HepG2 (cell line): ENCODE data around the gene ERCC6. TPM values are rescaled to one million over a fixed set of nuclear protein-coding genes. Genes with fewer than 3 reads are reported as not detected.

Source experiments
- ATAC-seq: fragments of 200-7000 bp; cut with Tn5 transposase; 3 replicates; pipeline ENCODE4 v1.9.1; 2020; ENCODE audit warnings: mild to moderate bottlenecking, moderate library complexity
- BruUV-seq: library from RNA; stranded (reverse); fragments of 400-500 nt; replicated peaks from 2 replicates; lab custom pipeline; 2021; lab: Mats Ljungman, UMichigan
- CTCF ChIA-PET: fragments of 300-600 bp; formaldehyde crosslinking; extraction: SDS; loops from one replicate; lab custom pipeline; 2021; ENCODE audit warnings: low total read pairs, inconsistent platforms, low intra/inter-chr PET ratio; lab: Yijun Ruan, JAX
- POLR2A ChIA-PET: fragments of 350-600 bp; sonication (Branson Sonifier 250); formaldehyde crosslinking; loops from one replicate; lab custom pipeline; 2020; ENCODE audit warnings: antibody characterized with exemption, inconsistent platforms; lab: Yijun Ruan, JAX
- DNase-seq: peaks from one replicate; pipeline ENCODE4 v3.0.0-alpha.2; 2015; ENCODE audit warnings: low spot score
- FAIRE-seq: peaks from 3 replicates; lab custom pipeline; 2011; peaks lifted over from hg19 to GRCh38; lab: Jason Lieb, UNC
- H2AFZ ChIP-seq: one replicate; pipeline ENCODE4 v1.6.1; 2011; ENCODE audit warnings: low read length, inconsistent platforms
- H3K27ac ChIP-seq: fragments of 300-600 bp; 3 replicates; pipeline ENCODE4 v1.8.0; 2011; ENCODE audit warnings: mixed run types, mild to moderate bottlenecking, mixed read lengths, low read length, inconsistent platforms; ENCODE audit not compliant: insufficient read depth; ENCODE audit errors: extremely low read length
- H3K27me3 ChIP-seq, 2 experiments: fragments of 200-600 bp in 1 of 2; 2 replicates in 1 of 2; 3 replicates in 1 of 2; pipeline versions ENCODE4 v1.6.0 to v1.8.0; 2011; ENCODE audit warnings: low read length in 2 of 2, mild to moderate bottlenecking in 2 of 2, moderate library complexity in 2 of 2, inconsistent platforms in 1 of 2; ENCODE audit not compliant: insufficient read depth in 2 of 2, control insufficient read depth in 1 of 2
- H3K36me3 ChIP-seq, 2 experiments: fragments of 200-600 bp in 1 of 2; replicated peaks in 1 of 2; 2 replicates in 1 of 2; 3 replicates in 1 of 2; pipeline versions ENCODE4 v1.5.1 to v1.8.0; 2011; ENCODE audit warnings: low read length in 2 of 2, inconsistent platforms in 1 of 2; ENCODE audit not compliant: insufficient read depth in 2 of 2, control insufficient read depth in 1 of 2
- H3K4me1 ChIP-seq: 2 replicates; pipeline ENCODE4 v1.5.1; 2012; ENCODE audit warnings: low read length, inconsistent platforms; ENCODE audit not compliant: insufficient read depth
- H3K4me2 ChIP-seq: 2 replicates; pipeline ENCODE4 v1.6.0; 2011; ENCODE audit warnings: low read depth, low read length, inconsistent platforms
- H3K4me3 ChIP-seq, 3 experiments: fragments of 200-600 bp in 1 of 3; sonication (generic), shearing (Covaris generic) in 1 of 3; replicated peaks in 1 of 3; 2 replicates each; pipeline ENCODE4 v1.5.1; 2011 to 2016; ENCODE audit warnings: low read length in 3 of 3, inconsistent platforms in 2 of 3, low read depth in 2 of 3, mild to moderate bottlenecking in 2 of 3, control low read depth in 1 of 3, mixed read lengths in 1 of 3; ENCODE audit not compliant: insufficient read depth in 1 of 3
- H3K79me2 ChIP-seq: one replicate; pipeline ENCODE4 v1.6.1; 2011; ENCODE audit warnings: low read length, inconsistent platforms; ENCODE audit not compliant: insufficient read depth
- H3K9ac ChIP-seq: 2 replicates; pipeline ENCODE4 v1.6.0; 2011; ENCODE audit warnings: mild to moderate bottlenecking, low read depth, low read length, inconsistent platforms; ENCODE audit not compliant: insufficient read depth
- H3K9me3 ChIP-seq: 2 replicates; pipeline ENCODE4 v1.5.1; 2012; ENCODE audit warnings: mild to moderate bottlenecking, low read length
- H4K20me1 ChIP-seq: 2 replicates; pipeline ENCODE4 v1.6.0; 2011; ENCODE audit warnings: inconsistent platforms, mild to moderate bottlenecking, low read length, moderate library complexity; ENCODE audit not compliant: insufficient read depth
- FOXA3 ChIP-seq: IDR thresholded peaks from 2 replicates; pipeline ENCODE4 v1.6.1; 2016; ENCODE audit warnings: missing genetic modification reagents, missing compliant biosample characterization
- KDM3A ChIP-seq: IDR thresholded peaks from 2 replicates; pipeline ENCODE4 v1.6.1; 2018; ENCODE audit warnings: low read depth, missing compliant biosample characterization
- KLF6 ChIP-seq: IDR thresholded peaks from 2 replicates; pipeline ENCODE4 v1.8.0; 2016; ENCODE audit warnings: missing biosample characterization, missing genetic modification reagents
- MIER2 ChIP-seq: IDR thresholded peaks from 2 replicates; pipeline ENCODE4 v1.6.1; 2016; ENCODE audit warnings: missing biosample characterization, missing genetic modification reagents
- SRSF9 ChIP-seq: fragments of 200-400 bp; formaldehyde crosslinking; IDR thresholded peaks from 2 replicates; pipeline ENCODE4 v1.6.1; 2018; ENCODE audit warnings: borderline replicate concordance, mild to moderate bottlenecking, low read depth, low read length; ENCODE audit not compliant: insufficient read depth, poor library complexity, severe bottlenecking
- TARDBP ChIP-seq: sonication (generic); formaldehyde crosslinking; IDR thresholded peaks from 2 replicates; pipeline ENCODE4 v1.8.0; 2022; ENCODE audit warnings: mild to moderate bottlenecking, missing genetic modification reagents
- TGIF2 ChIP-seq: IDR thresholded peaks from 2 replicates; pipeline ENCODE4 v1.6.1; 2016; ENCODE audit warnings: control low read depth, missing compliant biosample characterization
- XRCC5 ChIP-seq: fragments of 200-400 bp; formaldehyde crosslinking; optimal IDR thresholded peaks from 2 replicates; pipeline ENCODE3; 2017; ENCODE audit warnings: mild to moderate bottlenecking, low read length
- ZBTB21 ChIP-seq: sonication (generic); formaldehyde crosslinking; IDR thresholded peaks from 2 replicates; pipeline ENCODE4 v1.4.0; 2020; ENCODE audit warnings: missing genetic modification reagents
- ZFP90 ChIP-seq: sonication (generic); formaldehyde crosslinking; IDR thresholded peaks from 2 replicates; pipeline ENCODE4 v1.8.0; 2022; ENCODE audit warnings: missing genetic modification reagents, mild to moderate bottlenecking, inconsistent platforms, borderline replicate concordance
- ZIK1 ChIP-seq: sonication (generic); formaldehyde crosslinking; IDR thresholded peaks from 2 replicates; pipeline ENCODE4 v1.5.0; 2020; ENCODE audit warnings: mild to moderate bottlenecking, low read depth, missing genetic modification reagents, borderline replicate concordance
- ZNF367 ChIP-seq: sonication (generic); formaldehyde crosslinking; IDR thresholded peaks from 2 replicates; pipeline ENCODE4 v1.4.0; 2020; ENCODE audit warnings: missing genetic modification reagents, borderline replicate concordance
- WGBS: methylation state at CpG from one replicate; pipeline ENCODE4 v1.1.6; 2017; ENCODE audit warnings: low lambda C conversion rate; 5-methylcytosine and 5-hydroxymethylcytosine counted together
- in situ Hi-C: cut with HindIII; loops from 2 replicates; pipeline ENCODE4 v1.10.0; 2017; ENCODE audit warnings: low pct_unique_long_range_greater_than_20kb; ENCODE audit not compliant: extremely low pct_ligation_motif_present
- intact Hi-C: fragments of 100-400 bp; cut with micrococcal nuclease; formaldehyde crosslinking; loops from one replicate; pipeline ENCODE4 v1.10.0; 2022; ENCODE audit not compliant: unreplicated experiment
- polyA plus RNA-seq, 8 experiments: library from polyadenylated mRNA; depleted of rRNA in 3 of 8; stranded (reverse) in 7 of 8; unstranded in 1 of 8; fragments of >200 nt; fragmentation: Illumina TruSeq in 4 of 8; extraction: Trizol in 4 of 8; gene quantifications; 2 replicates each; pipeline versions ENCODE4 v1.2.1 to v1.2.3, GENCODE V29; 2011 to 2016; ENCODE audit warnings: low read depth in 4 of 8, missing spikeins in 1 of 8, mixed read lengths in 1 of 8; ENCODE audit not compliant: insufficient read depth in 1 of 8
- total RNA-seq, 5 experiments: library from RNA; depleted of rRNA; stranded (reverse); fragments of >200 nt; fragmentation: Illumina TruSeq; extraction: Trizol; gene quantifications; 2 replicates each; pipeline ENCODE4 v1.2.3, GENCODE V29; 2016; ENCODE audit warnings: low read depth in 1 of 5
- TF ChIP-seq, protein P1 (sequence below): sonication (generic); formaldehyde crosslinking; IDR thresholded peaks from 2 replicates; pipeline ENCODE4 v1.8.1; 2023; ENCODE audit warnings: mild to moderate bottlenecking, missing genetic modification reagents
- TF ChIP-seq, protein P2 (sequence below): sonication (generic); formaldehyde crosslinking; IDR thresholded peaks from 2 replicates; pipeline ENCODE4 v1.9.0; 2021; ENCODE audit warnings: missing genetic modification reagents, mild to moderate bottlenecking, borderline replicate concordance

The ERCC6 gene
- total and polyA plus RNA-seq, 2 of the 13 experiments (the other 11 are each of a cell fraction or from before 2014, with no cell fraction given) = 5.1 to 9.8 TPM

- ATAC-seq = no peak
- no TSS peak for BruUV-seq
- CTCF ChIA-PET = no interaction called here
Measured at GRCh38 chr10:49558190-49558589, 19.3 kb upstream of the ERCC6 start.

More at GRCh38 chr10:49558190-49558589, 19.3 kb upstream of the ERCC6 start:
- H3K4me3 ChIP-seq = no peak overlapping the region
- TF ChIP-seq XRCC5 (no peak), MIER2 (CRISPR knock-in tag) (no peak), TARDBP (CRISPR knock-in tag) (no peak), TGIF2 (no peak), KDM3A (no peak), ZFP90 (CRISPR knock-in tag) (no peak), SRSF9 (no peak), ZNF367 (CRISPR knock-in tag) (no peak), ZIK1 (CRISPR knock-in tag) (no peak), ZBTB21 (CRISPR knock-in tag) (no peak), FOXA3 (no peak), KLF6 (CRISPR knock-in tag) (no peak)
- TF ChIP-seq, protein P1, sequence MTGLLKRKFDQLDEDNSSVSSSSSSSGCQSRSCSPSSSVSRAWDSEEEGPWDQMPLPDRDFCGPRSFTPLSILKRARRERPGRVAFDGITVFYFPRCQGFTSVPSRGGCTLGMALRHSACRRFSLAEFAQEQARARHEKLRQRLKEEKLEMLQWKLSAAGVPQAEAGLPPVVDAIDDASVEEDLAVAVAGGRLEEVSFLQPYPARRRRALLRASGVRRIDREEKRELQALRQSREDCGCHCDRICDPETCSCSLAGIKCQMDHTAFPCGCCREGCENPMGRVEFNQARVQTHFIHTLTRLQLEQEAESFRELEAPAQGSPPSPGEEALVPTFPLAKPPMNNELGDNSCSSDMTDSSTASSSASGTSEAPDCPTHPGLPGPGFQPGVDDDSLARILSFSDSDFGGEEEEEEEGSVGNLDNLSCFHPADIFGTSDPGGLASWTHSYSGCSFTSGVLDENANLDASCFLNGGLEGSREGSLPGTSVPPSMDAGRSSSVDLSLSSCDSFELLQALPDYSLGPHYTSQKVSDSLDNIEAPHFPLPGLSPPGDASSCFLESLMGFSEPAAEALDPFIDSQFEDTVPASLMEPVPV (CRISPR knock-in tag) = no peak
- TF ChIP-seq, protein P2, sequence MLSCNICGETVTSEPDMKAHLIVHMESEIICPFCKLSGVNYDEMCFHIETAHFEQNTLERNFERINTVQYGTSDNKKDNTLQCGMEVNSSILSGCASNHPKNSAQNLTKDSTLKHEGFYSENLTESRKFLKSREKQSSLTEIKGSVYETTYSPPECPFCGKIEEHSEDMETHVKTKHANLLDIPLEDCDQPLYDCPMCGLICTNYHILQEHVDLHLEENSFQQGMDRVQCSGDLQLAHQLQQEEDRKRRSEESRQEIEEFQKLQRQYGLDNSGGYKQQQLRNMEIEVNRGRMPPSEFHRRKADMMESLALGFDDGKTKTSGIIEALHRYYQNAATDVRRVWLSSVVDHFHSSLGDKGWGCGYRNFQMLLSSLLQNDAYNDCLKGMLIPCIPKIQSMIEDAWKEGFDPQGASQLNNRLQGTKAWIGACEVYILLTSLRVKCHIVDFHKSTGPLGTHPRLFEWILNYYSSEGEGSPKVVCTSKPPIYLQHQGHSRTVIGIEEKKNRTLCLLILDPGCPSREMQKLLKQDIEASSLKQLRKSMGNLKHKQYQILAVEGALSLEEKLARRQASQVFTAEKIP (CRISPR knock-in tag) = no peak
- TF ChIP-seq, all 625 proteins: peak for 0
- POLR2A ChIA-PET = no interaction called here
- Histone ChIP-seq H3K79me2 (no peaks in the 10 kb centered on the region), H3K4me2 (no peak overlapping the region), H3K4me1 (no peaks in the 10 kb centered on the region), H3K9ac (no peak overlapping the region), H3K36me3 (no peaks in the 10 kb centered on the region), H4K20me1 (no peaks in the 10 kb centered on the region), H3K27me3 (peaks cover 0 to 14% of the 10 kb centered on the region in 2 experiments; a peak in 3 of 5 replicates), H2AFZ (no peak overlapping the region), H3K27ac (no peak overlapping the region), H3K9me3 (no peaks in the 10 kb centered on the region)
- in situ Hi-C loops = no loop called here
- WGBS = 10% methylated on average over 5 of the region's 5 CpGs
- DNase-seq (no peak), FAIRE-seq (no peak)
- intact Hi-C loops = no loop called here
